ENCODE results near the gene DGKB. TPM values are rescaled to one million over a fixed set of nuclear protein-coding genes. Genes with fewer than 3 reads are reported as not detected.

Gene DGKB
- total RNA-seq, 4 donors from 2014 or later, result 4.4 to 33.1 (median 9.3) TPM

- DNase-seq, result no peak
- Histone ChIP-seq H3K4me3 (no peak overlapping the region), H3K4me1 (no peaks in the 10 kb centered on the region), H3K27me3 (no peaks in the 10 kb centered on the region), H3K36me3 (no peaks in the 10 kb centered on the region), H3K27ac (no peak overlapping the region), H3K9me3 (no peaks in the 10 kb centered on the region)
- intact Hi-C loops (cut with DNase I; ENCODE audit: low total_unique reads), result no loop called here
- TF ChIP-seq CTCF (IDR thresholded peaks at IDR 0.05) (no peak), POLR2A (IDR thresholded peaks at IDR 0.05) (no peak)
These were observed 32.3 kb upstream of the DGKB start for GRCh38 chr7:14934839-14935238.

- Histone ChIP-seq H3K36me3 (no peaks in the 10 kb centered on the region), H3K27me3 (no peaks in the 10 kb centered on the region), H3K27ac (no peak overlapping the region), H3K4me1 (no peaks in the 10 kb centered on the region), H3K9me3 (no peaks in the 10 kb centered on the region), H3K4me3 (no peak overlapping the region)
- intact Hi-C loops (cut with DNase I; ENCODE audit: low total_unique reads), result no loop called here
- TF ChIP-seq POLR2A (IDR thresholded peaks at IDR 0.05), result no peak
- TF ChIP-seq CTCF (IDR thresholded peaks at IDR 0.05), result no peak
- DNase-seq, result no peak
These were observed 29.1 kb upstream of the DGKB start for GRCh38 chr7:14931511-14932215.

- Histone ChIP-seq H3K9me3 (no peaks in the 10 kb centered on the region), H3K4me1 (no peaks in the 10 kb centered on the region), H3K4me3 (no peak overlapping the region), H3K27me3 (no peaks in the 10 kb centered on the region), H3K36me3 (no peaks in the 10 kb centered on the region), H3K27ac (no peak overlapping the region)
- DNase-seq, result no peak
- TF ChIP-seq POLR2A (IDR thresholded peaks at IDR 0.05), result no peak
- TF ChIP-seq CTCF (IDR thresholded peaks at IDR 0.05), result no peak
- intact Hi-C loops (cut with DNase I; ENCODE audit: low total_unique reads), result no loop called here
These were observed 21.8 kb upstream of the DGKB start for GRCh38 chr7:14924398-14924797.

- Histone ChIP-seq H3K9me3 (no peaks in the 10 kb centered on the region), H3K27me3 (no peaks in the 10 kb centered on the region), H3K4me3 (no peak overlapping the region), H3K27ac (no peak overlapping the region), H3K4me1 (no peaks in the 10 kb centered on the region), H3K36me3 (no peaks in the 10 kb centered on the region)
- intact Hi-C loops (cut with DNase I; ENCODE audit: low total_unique reads), result no loop called here
- no peak for DNase-seq
- TF ChIP-seq CTCF (IDR thresholded peaks at IDR 0.05) (no peak), POLR2A (IDR thresholded peaks at IDR 0.05) (no peak)
These were observed 8.5 kb upstream of the DGKB start for GRCh38 chr7:14911077-14911476.

- no peak overlapping the region for H3K27ac ChIP-seq
- DNase-seq, result no peak
- TF ChIP-seq POLR2A (IDR thresholded peaks at IDR 0.05), result no peak
- no peak for TF ChIP-seq CTCF (IDR thresholded peaks at IDR 0.05)
- no peaks in the 10 kb centered on the region for H3K9me3 ChIP-seq
- intact Hi-C loops (cut with DNase I; ENCODE audit: low total_unique reads), result no loop called here
- no peaks in the 10 kb centered on the region for H3K36me3 ChIP-seq
- no peak overlapping the region for H3K4me3 ChIP-seq
- no peaks in the 10 kb centered on the region for H3K4me1 ChIP-seq
- no peaks in the 10 kb centered on the region for H3K27me3 ChIP-seq
These were observed 6.1 kb upstream of the DGKB start for GRCh38 chr7:14908697-14909096.
